NCI-H1694 (cell line): ENCODE data around the gene DYNC2LI1.

Experiments used
- DNase-seq: peaks from one replicate; lab custom pipeline; 2025; lab: John Stamatoyannopoulos, UW

DYNC2LI1 gene

DNA sequence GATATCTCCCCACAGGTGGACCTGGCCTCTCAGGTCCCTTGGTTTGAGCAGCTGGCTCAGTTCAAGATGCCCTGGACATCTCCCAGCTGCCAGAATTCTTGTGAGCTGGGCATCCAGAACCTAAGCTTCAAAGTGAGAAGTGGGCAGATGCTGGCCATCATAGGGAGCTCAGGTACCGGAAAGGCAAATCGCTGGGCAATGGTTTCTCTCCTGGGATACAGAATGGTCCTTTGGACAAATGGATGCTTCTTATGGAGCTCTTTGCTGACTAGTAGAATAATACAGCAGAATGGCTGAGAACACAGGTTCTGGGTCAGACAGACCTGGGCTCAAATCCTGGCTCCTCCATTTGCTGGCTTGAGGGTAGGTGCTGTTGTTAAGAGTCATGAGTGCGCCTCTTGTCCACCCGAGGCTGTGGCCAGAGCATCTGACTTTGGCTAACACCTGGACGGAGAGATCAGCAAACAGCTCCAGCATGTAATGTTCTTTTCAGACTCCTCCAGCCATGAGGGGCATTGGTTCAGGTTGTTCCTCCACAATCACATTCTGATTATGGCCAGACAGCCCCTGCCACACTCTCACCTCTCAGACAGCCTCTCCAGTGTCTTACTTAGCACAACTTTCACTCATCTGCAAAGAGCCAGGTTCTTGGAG lies 72.4 kb downstream of the DYNC2LI1 start:
- no peak for DNase-seq

DNA sequence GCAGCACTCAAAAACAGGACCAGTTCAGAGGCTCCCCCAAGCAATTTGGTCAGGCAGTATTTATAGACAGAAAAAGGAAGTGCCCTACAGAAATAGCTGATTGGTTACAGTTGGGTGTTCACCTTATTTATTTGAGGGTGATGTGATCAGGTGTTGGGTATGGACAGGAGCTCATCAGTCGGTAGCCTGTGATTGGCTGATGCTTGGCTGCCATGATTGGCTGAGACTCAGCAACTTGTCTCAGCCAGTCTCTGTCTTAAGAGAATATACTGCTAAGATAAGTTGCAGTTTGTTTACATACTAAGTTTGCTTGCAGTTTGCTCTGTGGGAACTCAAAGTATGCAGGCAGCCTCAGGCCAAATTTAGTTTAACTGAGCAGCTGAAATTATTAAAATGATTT lies 74.4 kb downstream of the DYNC2LI1 start:
- DNase-seq: no peak

DNA sequence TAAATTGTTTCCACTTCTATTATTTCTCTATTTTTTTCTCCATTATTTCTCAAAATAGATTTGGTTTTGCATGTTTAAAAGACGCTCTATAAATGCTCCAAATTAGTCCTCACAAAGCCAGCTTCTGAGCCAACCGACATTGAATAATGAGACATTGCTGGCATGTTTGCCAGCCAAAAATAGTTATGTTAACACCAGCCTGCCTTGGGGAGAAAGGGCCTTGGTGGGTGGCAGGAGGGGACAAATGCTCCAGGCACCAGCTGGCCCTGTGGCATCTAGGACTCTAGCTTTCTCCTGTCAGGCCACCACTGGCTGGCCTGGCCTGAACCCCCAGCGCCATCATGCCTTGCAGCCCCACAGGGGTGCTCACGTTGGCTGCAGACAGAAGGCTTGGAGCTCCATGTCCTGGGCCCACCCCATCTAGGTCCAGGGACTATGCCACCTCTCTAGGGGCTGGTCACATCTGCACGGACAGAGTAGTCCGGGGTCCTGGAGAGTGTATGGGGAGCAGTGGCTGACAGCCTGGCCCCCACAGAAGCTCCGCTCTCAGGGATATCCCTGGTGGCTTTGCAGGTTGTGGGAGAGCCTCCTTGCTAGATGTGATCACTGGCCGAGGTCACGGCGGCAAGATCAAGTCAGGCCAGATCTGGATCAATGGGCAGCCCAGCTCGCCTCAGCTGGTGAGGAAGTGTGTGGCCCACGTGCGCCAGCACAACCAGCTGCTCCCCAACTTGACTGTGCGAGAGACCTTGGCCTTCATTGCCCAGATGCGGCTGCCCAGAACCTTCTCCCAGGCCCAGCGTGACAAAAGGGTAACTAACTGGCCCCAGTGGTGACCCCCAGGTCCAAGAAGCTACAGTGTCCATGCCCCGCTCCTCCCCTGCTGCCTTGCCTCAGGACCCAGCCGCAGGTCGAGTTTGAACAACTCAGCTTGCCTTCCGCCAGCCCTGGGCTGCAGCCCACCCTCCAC lies 77.5 kb downstream of the DYNC2LI1 start:
- no peak for DNase-seq

DNA sequence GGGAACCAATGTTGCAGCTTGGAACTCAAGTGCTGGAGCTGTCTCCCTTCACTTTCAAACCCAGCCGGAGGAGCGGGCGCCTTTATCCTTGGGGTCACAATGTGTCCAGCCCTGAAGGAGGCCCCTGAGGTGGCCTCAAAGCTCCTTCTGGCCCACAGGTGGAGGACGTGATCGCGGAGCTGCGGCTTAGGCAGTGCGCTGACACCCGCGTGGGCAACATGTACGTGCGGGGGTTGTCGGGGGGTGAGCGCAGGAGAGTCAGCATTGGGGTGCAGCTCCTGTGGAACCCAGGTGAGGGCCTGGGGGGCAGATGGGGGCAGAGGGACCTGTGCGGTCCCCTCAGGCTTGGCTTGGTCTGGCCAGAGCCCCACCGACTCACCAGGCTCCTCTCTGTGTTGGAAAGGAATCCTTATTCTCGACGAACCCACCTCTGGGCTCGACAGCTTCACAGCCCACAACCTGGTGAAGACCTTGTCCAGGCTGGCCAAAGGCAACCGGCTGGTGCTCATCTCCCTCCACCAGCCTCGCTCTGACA lies 78.4 kb downstream of the DYNC2LI1 start:
- DNase-seq: no peak

DNA sequence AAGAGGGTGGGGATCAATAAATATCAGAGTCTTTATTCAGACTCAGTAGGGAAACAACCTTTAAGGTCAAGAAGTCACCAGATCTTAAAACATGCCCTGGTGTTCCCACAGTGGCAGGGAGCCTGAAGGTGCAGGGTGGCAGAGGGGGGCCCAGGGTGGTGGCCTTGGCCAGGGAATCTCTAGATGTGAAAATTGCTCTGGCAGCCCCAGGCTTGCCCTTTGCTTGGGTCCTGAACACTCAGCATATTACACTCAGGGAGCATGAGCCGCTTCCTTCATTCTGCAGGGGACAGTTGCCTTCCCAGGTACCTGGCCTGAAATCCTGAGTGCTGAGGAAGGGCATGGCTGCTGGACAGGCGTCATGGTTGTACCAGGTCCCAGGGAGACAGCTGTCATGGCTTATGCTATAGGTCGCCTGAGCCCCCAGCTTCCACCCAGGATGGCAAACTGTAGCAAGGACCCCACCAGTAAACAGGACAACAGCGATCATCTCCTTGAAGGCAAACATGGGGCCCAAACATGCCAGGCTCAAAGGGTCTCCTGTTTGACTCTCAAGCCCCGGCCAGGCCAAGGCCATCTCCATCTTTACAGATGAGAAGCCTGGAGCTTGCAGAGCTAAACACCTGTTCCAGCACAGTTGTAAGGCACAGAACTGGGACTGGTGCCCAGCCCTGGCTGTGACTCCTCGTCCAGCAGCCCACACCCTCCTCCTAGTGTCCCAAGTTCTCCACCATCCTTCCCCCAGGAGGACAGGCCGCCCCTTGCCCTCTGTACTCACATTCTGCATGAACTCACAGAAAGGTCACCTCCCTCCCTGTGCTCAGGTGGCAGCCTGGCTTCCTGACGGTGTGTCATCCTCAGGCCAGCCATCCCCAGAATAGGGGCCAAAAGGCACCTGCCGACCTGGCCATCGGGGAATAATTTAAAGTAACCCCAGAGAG lies 79.6 kb downstream of the DYNC2LI1 start:
- DNase-seq: no peak

DNA sequence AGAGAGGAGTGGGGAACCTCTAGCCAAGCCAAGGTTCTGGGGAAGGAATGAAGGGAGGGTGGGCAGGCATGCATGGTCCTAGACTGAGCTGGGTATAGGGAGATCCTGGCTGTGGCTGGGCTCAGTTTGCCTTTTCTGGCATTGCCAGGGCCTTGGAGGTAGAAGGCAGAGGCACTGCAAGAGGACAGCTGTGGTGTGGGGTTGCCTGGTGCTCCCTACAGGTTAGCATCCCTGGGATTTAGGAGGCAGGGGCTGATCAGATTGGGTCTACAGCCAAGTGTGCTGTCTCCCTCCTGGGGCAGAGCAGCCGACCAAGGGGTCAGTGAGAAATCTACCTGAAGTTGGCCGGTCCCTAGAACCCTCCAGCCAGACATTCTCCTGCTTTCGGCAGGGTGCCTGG lies 80.8 kb downstream of the DYNC2LI1 start:
- DNase-seq: no peak

DNA sequence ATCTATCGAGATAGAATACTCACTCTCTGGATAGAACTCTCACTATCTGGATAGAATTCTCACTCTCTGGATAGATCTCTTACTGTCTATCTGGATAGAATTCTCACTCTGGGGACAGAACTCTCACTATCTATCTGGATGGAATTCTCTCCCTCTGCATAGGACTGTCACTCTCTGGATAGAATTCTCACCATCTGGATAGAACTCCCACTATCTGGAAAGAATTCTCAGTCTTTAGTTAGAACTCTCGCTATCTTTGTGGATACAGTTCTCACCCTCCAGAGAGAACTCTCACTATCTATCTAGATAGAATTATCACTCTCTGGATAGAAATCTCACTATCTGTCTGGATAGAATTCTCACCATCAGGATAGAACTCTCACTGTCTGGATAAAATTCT lies 81.5 kb downstream of the DYNC2LI1 start:
- DNase-seq: no peak
